Fibroblast of the aortic adventitia (primary cell): ENCODE data around the gene DCLK1. TPM values are rescaled to one million over a fixed set of nuclear protein-coding genes. Genes with fewer than 3 reads are reported as not detected.
A peak's percentile ranks its signal among the peaks of the same experiment; 100 is the strongest.

Experiments
- DNase-seq: peaks from one replicate; pipeline ENCODE4 v3.0.0-alpha.2; 2010; ENCODE audit warnings: low read depth
- H3K4me3 ChIP-seq: 2 replicates; pipeline ENCODE4 v1.5.1; 2011; ENCODE audit warnings: low read depth, mild to moderate bottlenecking, control low read depth, low read length, moderate library complexity
- total RNA-seq: library from RNA; depleted of rRNA; stranded (reverse); fragments of >200 nt; gene quantifications from 2 replicates; pipeline ENCODE4 v1.2.3, GENCODE V29; 2012; ENCODE audit warnings: low replicate concordance
- TF ChIP-seq, protein P1 (sequence below): IDR thresholded peaks from 2 replicates; pipeline ENCODE4 v1.5.1; 2011; ENCODE audit warnings: mild to moderate bottlenecking, low read length, control low read depth, inconsistent platforms; ENCODE audit not compliant: insufficient read depth

Gene DCLK1
- total RNA-seq, 1 donor = 80.0 TPM

DNA sequence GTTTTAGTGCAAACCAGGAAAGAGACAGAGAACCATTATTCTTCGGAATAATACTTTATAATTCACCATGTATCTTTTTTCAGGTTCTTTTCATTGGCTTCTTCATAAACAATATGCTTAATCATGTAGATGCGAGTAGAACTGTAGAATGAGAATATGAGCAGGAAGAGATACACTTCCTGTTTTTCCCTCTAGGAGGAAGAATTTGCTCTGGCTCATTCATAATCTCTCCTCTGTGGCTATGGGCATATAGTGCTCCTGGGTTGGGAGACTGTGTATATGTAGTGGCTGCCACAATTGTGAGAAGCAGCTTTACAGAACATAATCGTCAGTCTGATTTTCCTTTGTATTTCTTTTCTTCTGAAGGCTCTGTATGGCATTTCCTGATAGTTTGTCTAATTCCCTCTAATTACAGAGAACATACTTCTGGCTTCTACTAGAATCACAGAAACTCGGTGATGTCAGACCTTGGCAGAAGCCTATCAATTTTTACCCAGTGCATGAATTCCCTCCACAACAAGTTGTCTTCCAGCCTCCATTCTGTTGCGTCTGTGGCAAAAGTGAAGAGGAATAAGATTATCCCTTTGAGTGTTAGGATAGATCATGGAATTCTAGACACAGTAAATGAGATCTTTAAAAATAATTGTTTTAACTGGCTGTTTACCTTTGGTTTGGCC is 2.9 kb upstream of the DCLK1 start:
- TF ChIP-seq, protein P1, sequence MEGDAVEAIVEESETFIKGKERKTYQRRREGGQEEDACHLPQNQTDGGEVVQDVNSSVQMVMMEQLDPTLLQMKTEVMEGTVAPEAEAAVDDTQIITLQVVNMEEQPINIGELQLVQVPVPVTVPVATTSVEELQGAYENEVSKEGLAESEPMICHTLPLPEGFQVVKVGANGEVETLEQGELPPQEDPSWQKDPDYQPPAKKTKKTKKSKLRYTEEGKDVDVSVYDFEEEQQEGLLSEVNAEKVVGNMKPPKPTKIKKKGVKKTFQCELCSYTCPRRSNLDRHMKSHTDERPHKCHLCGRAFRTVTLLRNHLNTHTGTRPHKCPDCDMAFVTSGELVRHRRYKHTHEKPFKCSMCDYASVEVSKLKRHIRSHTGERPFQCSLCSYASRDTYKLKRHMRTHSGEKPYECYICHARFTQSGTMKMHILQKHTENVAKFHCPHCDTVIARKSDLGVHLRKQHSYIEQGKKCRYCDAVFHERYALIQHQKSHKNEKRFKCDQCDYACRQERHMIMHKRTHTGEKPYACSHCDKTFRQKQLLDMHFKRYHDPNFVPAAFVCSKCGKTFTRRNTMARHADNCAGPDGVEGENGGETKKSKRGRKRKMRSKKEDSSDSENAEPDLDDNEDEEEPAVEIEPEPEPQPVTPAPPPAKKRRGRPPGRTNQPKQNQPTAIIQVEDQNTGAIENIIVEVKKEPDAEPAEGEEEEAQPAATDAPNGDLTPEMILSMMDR = peak; percentile 52
- DNase-seq = peak; percentile 53
- H3K4me3 ChIP-seq = no peak overlapping the region

GRCh38 chr13:36132376-36132775 is 1.2 kb upstream of the DCLK1 start:
- no peak overlapping the region for H3K4me3 ChIP-seq
- TF ChIP-seq, protein P1 = no peak
- DNase-seq = no peak

DNA sequence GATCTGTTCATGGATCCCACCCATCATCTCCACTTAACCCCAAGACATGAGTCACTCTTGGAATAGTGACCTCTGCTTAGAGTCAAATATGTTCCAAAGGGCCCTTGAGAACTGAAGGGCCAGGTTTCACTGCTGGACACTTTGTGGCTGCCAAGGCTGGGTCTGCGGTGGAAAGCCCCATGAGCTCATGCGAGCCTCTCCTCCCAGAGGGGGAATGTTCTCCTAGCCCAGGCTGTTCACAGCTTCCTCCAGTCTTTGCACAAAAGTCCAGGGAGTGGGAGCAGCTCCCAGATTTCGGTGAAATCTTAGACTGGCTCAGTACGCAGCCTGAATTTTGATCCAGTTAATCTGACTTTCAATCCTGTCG is 732 bp upstream of the DCLK1 start:
- TF ChIP-seq, protein P1 = no peak
- H3K4me3 ChIP-seq = peak overlapping the region; percentile 91
- DNase-seq = peak; percentile 91

DNA sequence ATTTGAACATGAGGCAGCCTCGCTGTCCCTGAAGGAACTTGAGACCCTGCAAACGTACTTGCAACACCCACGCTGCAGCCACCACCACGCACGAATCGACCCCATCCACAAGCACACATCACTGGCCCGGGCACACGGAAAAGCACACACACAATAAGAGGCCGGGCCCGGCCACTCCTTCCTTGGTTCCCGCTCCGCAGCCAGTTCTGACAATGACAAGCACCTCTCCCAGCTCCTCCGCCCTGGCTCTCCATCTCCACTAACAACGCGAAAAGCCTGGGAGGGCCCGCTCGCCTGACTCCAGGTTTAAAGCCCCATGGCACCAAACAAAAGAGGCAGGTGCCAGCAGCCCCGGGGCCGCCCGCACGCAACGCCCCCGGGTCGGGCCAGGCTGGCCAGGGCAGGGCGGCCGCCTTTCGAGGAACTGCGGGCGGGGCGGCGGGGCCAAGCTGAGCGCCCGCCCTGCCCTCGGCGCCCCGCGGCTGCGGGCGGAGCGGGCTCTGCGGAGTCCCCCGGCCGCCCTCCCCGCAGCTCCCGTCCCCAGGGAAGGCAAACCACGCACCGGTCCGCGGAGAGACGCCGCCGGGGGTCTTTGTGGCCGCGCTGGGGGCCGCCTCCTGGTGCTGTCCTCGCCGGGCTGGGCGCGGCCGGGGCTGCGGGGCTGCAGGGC is 495 bp downstream of the DCLK1 start:
- DNase-seq = peak; percentile 35
- peak overlapping the region; percentile 91 for H3K4me3 ChIP-seq
- TF ChIP-seq, protein P1 = no peak

GRCh38 chr13:36130193-36130551 is 1.0 kb downstream of the DCLK1 start:
- TF ChIP-seq, protein P1 = no peak
- H3K4me3 ChIP-seq = peak overlapping the region; percentile 91
- DNase-seq = peak; percentile 24

DNA sequence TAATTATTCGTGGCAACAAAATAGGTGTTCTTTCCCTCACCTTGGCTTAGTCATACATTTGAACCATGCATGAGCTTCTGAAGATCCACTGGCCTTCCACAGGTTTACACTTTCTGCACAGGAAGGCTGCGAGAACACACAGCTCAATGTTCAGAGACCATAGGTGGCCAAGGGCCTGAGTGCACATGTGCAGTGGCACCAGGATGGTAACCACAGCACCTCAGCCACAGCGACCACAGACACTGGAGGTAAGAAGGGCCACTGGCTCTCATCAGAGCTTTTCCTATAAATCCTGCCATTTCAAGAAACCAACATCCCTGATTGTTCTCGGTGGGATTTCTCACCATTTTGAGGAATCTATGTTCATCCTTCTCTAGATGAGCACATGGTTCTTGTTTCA is 1.6 kb downstream of the DCLK1 start:
- H3K4me3 ChIP-seq = peak overlapping the region; percentile 91
- no peak for DNase-seq
- TF ChIP-seq, protein P1 = no peak

GRCh38 chr13:36126491-36126890 is 4.7 kb downstream of the DCLK1 start:
- no peak overlapping the region for H3K4me3 ChIP-seq
- TF ChIP-seq, protein P1 = no peak
- no peak for DNase-seq
